ENCODE data around the gene UBR2.
"Not testable (repeated sequence)": the region's sequence is repeated elsewhere in the genome, so short reads cannot be mapped to it uniquely, and the experiment has no call there.

Gene UBR2

GRCh38 chr6:42694586-42694985 is 130.8 kb downstream of the UBR2 start:
- no peak for DNase-seq

GRCh38 chr6:42696526-42697267 is 132.9 kb downstream of the UBR2 start:
- DNase-seq, result no peak

- no peak for DNase-seq
Observed at GRCh38 chr6:42697268-42697655, 133.4 kb downstream of the UBR2 start.

- no peak for DNase-seq
Observed at GRCh38 chr6:42698217-42698616, 134.4 kb downstream of the UBR2 start.

GRCh38 chr6:42702200-42702599 is 138.4 kb downstream of the UBR2 start:
- no peak for DNase-seq

GRCh38 chr6:42702786-42703185 is 139.0 kb downstream of the UBR2 start:
- not testable (repeated sequence) for DNase-seq

- DNase-seq, result no peak
Observed at GRCh38 chr6:42704251-42704936, 140.6 kb downstream of the UBR2 start.

- DNase-seq, result no peak
Observed at GRCh38 chr6:42704937-42705374, 141.1 kb downstream of the UBR2 start.

GRCh38 chr6:42707595-42707994 is 143.8 kb downstream of the UBR2 start:
- no peak for DNase-seq

GRCh38 chr6:42708096-42708495 is 144.3 kb downstream of the UBR2 start:
- DNase-seq, result no peak

GRCh38 chr6:42709871-42710270 is 146.0 kb downstream of the UBR2 start:
- DNase-seq, result no peak

- DNase-seq, result no peak
Observed at GRCh38 chr6:42710316-42710715, 146.5 kb downstream of the UBR2 start.

- no peak for DNase-seq
Observed at GRCh38 chr6:42711930-42712329, 148.1 kb downstream of the UBR2 start.

GRCh38 chr6:42714098-42714761 is 150.4 kb downstream of the UBR2 start:
- DNase-seq, result no peak

- no peak for DNase-seq
Observed at GRCh38 chr6:42715871-42716270, 152.0 kb downstream of the UBR2 start.

- DNase-seq, result no peak
Observed at GRCh38 chr6:42720739-42721138, 156.9 kb downstream of the UBR2 start.

- DNase-seq, result no peak
Observed at GRCh38 chr6:42722497-42722896, 158.7 kb downstream of the UBR2 start, which contains the start of gene PRPH2. Gene PRPH2, minus strand, starts transcription at chr6:42722597. Its CDS starts 263 bp downstream, at chr6:42722334.

- no peak for DNase-seq
Observed at GRCh38 chr6:42724825-42725224, 161.0 kb downstream of the UBR2 start.

- DNase-seq, result no peak
Observed at GRCh38 chr6:42726026-42726425, 162.2 kb downstream of the UBR2 start.

GRCh38 chr6:42726485-42727086 is 162.8 kb downstream of the UBR2 start:
- DNase-seq, result peak; percentile 20 to 48 (median 44)

GRCh38 chr6:42727087-42727611 is 163.3 kb downstream of the UBR2 start:
- DNase-seq, result no peak

GRCh38 chr6:42727627-42728026 is 163.8 kb downstream of the UBR2 start:
- no peak for DNase-seq

- DNase-seq, result no peak
Observed at GRCh38 chr6:42729731-42730130, 165.9 kb downstream of the UBR2 start.
